ENCODE data around the gene KLLN.

KLLN gene

DNA sequence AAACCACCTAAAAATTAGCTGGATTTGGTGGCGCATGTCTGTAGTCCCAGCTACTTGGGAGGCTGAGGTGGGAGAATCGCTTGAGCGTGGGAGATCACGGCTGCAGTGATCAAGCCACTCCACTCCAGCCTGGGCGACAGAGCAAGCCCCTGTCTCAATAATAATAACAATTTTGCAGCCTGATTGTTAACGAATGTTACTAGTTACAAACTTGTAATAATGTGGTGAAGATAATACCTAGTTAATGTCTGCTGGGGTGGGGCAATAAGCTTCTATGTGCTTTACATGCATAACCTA, 44.1 kb downstream of the KLLN start:
- no peak for DNase-seq (ENCODE audit: low read depth in 1 of 2, low spot score in 1 of 2)
- TF ChIP-seq JUND (IDR thresholded peaks at IDR 0.05; ENCODE audit: low read depth), result no peak
- in situ Hi-C loops (cut with HindIII; ENCODE audit: low pct_unique_long_range_greater_than_20kb, low sequenced_read_pairs), result no loop called here

DNA sequence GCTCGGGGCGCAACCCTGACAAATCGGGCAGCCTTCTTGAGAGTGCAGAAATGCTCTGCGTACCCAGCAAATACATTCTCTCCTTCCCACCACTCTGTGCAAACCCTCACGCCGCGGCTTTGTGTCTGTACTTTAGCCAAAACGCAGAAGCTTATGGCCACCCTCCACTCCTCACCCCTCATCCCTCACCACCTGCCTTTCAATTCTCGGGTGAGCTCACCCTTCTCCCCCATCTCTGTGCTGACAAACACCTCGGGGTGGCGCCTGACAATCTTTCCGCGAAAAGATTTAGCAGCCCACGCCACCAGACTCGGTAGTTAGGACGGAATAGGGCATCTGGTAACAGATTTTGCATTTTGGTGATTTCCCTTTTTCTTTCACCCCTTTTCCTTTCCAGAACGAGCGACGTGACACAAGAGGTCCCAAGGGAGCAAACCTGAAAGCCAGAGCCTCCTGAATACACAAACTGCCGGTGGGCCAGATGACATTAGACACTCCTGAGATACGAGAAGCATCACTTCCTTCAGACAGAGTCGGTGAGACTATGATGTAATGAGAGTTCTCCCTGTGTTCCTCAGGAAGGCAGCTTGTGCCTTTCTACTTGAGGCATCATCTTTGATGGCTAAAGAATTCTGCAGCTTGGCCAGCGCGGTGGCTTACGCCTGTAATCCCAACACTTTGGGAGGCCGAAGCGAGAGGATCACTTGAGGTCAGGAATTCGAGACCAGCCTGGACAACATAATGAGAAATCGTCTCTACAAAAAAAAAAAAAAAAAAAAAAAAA, 44.6 kb downstream of the KLLN start:
- TF ChIP-seq JUND (IDR thresholded peaks at IDR 0.05; ENCODE audit: low read depth), result no peak
- in situ Hi-C loops (cut with HindIII; ENCODE audit: low pct_unique_long_range_greater_than_20kb, low sequenced_read_pairs), result no loop called here
- DNase-seq (ENCODE audit: low read depth in 1 of 2, low spot score in 1 of 2), result peak; percentile 18 to 47

DNA sequence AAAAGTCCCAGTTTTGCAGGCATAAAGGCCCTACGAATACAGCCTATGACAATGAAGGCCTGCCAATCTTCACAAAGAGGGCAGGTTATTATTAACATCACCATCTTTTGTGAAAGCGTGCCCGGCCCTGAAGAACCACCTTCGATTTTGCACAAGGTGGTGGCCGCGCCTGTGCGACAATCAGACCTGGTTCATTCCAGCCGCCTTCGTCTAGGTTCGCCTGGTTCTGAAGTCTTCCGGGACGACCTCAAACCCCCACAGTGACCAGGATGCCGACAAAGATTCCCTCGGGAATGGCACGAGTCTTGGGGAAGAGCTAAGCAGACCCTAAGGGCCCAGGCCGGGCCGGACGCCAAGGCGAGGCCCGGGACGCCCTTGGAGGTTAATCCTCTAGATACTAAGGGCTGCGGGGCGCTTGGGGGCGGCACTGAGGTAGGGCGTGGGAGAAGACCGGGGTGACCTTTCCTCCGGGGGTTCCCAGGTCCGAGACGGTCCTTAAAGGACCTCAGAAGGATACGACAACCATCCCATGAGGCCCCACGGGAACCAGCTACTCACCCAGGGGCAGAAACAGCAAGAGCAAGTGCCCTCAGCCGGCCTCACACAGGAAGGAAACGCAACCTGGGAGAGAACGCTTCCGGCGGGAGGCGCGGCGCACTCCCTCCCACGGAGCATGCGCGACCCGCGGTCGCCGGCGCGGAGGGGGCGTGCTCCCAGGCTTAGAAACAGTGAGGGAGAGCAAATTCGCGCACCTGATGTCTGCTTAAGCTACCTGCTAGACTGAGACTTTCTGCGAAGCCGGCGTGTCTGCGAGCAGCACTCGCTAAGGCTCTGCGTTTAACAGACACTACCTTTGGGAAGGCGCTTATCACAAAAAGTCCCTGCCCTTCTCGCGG, 45.5 kb downstream of the KLLN start, which contains the start of gene ATAD1:
ATAD1 (minus strand) TSS at position 618 of the 896 bp plus-strand sequence. CDS start 3,627 bp downstream, outside the sequence.
- DNase-seq (ENCODE audit: low read depth in 1 of 2, low spot score in 1 of 2), result peak; percentile 73 to 94
- in situ Hi-C loops (cut with HindIII; ENCODE audit: low pct_unique_long_range_greater_than_20kb, low sequenced_read_pairs), result no loop called here
- TF ChIP-seq JUND (IDR thresholded peaks at IDR 0.05; ENCODE audit: low read depth), result no peak

- in situ Hi-C loops (cut with HindIII; ENCODE audit: low pct_unique_long_range_greater_than_20kb, low sequenced_read_pairs), result no loop called here
- no peak for DNase-seq (ENCODE audit: low read depth in 1 of 2, low spot score in 1 of 2)
- no peak for TF ChIP-seq JUND (IDR thresholded peaks at IDR 0.05; ENCODE audit: low read depth)
These were observed 46.3 kb downstream of the KLLN start for GRCh38 chr10:87816898-87817608.

DNA sequence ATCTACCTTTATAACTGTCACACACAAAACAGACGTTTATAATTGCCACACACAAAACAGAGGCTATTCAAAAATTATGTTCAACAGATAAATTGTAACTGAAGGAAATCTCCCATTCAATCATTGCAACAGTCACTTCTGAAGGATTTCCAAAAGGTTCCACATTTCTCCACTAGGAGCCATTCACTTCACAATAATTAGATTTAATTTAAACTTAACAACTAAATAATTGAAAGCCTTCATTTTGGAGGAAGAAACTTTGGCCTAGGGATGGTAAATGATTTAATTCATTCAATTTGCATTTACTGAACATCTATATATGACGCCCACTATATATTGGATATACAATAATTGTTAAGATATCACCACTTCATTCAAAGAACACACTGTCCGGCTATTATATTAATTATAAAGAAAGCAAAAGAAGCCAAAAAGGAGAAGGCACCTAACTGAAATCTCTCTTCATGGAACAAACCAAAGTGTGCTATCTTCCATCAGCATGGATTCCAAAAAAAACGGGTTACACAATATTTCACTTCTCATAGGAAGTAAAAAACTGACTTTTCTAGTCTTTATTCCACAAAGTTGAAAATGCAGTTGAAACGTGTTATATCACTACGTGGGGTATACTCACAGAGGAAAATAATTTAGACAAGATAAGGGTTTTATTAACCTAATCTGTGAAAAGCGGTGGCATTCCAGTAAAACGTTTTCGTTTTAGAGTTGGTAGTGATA, 47.0 kb downstream of the KLLN start:
- DNase-seq (ENCODE audit: low read depth in 1 of 2, low spot score in 1 of 2), result no peak
- TF ChIP-seq JUND (IDR thresholded peaks at IDR 0.05; ENCODE audit: low read depth), result no peak
- in situ Hi-C loops (cut with HindIII; ENCODE audit: low pct_unique_long_range_greater_than_20kb, low sequenced_read_pairs), result no loop called here

All from T47D (cell line).